EL (cell line): ENCODE data around the gene PPP1R1C.

Experiments
- DNase-seq: peaks from one replicate; pipeline ENCODE4 v3.0.0-alpha.2; 2016

The PPP1R1C gene

DNA sequence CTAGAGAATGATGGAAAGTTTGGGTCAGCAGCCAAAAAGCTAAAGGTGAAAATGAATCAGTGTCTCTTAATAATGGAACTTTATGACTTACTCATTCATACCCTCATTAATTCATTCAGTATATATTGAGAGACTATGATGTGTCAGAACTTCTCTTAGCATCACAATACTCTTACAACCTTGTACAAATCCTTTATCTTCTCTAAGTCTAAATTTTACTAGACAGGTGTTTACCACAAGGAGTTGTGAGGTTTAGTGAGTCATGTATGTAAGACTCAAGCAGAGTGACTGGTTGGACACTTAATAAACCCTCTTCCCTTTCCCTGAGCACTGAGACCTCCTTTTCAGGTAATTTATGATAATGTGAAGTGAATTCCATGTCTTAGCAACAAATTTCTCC is 129.6 kb downstream of the PPP1R1C start:
- DNase-seq, result no peak

DNA sequence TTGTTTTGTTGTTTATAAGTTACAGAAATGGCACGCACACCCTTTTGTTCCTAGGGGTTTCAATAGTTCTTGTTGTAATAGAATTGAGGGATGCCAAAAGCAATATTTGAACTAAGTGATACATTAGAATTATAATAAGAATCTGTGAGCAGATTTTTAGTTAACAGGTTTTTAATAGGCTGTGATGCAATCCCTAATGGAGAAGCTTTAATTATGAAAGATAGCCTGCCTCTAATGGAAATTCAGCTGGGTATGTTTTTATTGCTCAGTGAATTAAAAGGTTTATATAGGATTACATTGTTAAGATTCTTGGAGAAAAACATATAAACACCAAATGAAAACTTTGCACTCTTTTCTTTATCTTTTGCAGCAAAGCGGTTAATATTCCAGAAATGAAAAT is 131.1 kb downstream of the PPP1R1C start:
- no peak for DNase-seq

DNA sequence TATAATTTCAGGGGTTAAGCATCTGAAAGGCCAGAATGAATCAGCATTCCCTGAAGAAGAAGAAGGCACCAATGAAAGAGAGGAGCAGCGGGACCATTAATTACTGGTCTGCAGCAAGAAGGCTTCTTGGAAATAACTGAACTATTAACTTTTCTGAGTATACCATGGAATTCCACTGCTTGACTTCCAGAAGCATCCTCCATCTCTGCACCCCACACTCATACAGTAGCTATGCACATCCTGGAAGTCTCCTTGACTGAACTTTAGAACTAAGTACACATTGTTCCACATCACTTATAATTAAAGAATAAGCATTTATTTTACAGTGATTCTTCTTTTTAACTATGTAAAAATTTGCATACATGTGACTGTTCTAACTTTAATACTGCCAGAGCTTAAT is 131.5 kb downstream of the PPP1R1C start:
- DNase-seq, result peak; percentile 21

DNA sequence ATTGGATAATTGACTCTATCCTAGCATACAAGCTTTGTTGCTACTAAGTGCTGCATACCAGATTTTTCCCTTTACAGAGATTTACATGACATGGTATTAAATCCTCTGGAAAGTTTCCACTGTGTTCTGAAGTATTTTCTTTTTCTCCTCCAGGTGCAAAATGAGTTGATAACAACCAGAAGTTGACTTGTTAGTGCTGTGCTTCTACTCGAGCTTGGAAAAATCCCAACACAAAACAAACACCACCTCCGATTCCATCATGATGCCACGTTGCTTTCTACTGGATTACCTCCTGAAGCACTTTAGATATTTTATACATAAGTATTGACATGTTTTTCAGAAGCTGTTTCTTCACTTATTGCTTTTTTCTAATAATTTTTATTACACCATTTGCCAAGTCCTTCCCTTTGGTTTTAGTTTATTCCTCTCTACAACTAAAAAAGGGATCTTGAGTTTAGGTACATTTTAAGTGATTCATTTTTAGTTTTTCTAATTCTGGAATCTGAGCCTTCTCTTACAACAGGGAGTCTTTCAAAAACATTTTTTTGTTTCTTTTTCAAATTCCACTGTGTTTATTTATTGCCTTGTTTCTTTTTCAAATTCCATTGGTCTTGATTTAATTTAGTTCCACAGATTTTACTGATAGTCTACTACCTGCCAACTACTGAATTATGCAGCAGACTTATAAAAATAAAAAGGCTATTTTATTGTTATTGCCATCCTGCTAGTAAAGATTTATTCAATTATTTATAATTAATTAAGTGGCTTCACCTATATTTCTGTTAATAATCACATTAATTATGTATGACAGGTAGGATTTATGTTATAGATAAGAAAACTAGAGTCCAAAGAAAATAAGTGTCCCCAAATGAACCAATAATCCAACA is 143.4 kb downstream of the PPP1R1C start:
- DNase-seq, result no peak

DNA sequence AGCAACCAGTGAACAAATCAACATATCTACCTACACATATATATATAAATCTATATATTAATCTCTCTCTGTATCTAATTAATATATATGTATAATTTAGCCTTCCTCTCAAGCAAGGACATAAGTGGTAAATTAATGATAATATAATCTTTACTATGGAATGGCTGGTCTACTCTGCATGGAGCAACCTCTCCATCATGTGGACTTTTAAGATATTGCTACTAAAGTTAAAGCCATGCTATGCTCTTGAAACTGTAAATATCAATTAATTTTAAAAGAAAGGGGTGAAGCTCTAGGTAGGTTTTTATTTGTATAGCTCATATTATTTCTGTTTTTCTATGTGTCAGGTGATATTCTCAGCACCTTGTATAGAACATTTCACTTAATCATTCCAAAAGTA is 147.0 kb downstream of the PPP1R1C start:
- peak; percentile 17 for DNase-seq

DNA sequence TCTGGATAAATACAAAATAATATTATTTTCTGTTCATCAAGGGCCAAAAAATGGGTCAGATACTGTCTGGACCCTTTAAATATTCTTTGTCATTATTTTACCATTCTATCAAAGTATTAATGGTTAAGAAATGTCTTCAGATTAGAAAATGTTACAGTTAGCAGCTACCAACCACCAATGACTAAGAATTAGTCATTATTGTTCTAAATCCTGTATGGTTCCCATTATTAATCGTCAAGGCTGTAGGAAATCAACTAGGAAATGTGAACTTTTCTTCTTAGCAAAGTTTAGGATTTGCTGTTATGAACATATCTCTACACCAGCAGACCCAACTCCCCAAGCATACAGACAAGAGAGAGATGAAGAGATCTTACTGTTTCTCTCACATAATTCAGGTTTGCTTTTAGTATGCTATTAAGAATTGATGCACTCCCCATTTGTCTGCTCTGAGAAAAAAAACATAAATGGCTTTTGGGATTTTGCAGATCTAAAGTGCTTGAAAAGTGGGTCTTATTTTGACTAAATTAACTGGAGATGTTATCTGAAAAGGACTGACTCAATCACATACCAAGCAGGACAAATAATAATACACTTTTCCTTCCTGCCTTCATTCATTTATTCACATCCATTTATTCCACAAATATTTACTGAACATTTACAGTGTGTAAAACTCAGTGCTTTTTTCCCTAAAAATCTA is 147.7 kb downstream of the PPP1R1C start:
- DNase-seq, result peak; percentile 54

DNA sequence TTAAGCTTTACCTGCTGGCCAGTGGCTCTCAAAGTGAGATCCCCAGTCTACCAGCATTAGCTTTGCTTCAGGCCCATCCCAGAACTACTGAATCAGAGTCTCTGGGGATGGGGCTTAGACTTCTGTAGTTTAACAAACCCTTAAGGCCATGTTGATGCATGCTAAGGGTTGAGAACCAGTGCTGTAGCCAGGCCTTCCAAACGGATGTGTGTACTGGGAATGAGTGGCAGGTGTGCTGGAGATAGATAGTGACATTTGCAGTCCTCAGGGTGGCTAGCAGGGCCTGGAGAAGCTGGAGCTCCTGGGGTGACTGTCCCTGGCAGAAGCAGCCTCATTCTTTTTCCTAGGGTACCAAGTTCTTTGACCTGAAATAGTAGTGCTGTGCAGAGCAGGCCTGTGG is 148.5 kb downstream of the PPP1R1C start:
- no peak for DNase-seq

DNA sequence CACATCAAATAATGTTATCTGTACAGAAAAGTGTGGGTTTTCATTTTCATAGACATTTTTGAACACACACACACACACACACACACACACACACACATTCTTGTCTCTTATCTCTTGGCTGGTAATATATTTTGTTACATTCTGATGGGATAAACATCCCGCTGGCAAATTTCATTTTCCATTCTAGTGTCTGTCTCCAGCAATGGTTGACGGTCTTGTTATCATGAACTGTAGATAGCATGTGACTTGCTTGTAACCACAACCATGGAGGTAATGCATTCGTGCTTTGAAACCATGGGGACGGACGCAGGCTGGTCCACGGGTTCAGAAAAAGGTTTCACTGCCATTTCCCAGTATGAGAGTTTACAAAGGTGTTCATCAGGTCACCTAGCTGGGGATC is 156.4 kb downstream of the PPP1R1C start:
- DNase-seq, result no peak

DNA sequence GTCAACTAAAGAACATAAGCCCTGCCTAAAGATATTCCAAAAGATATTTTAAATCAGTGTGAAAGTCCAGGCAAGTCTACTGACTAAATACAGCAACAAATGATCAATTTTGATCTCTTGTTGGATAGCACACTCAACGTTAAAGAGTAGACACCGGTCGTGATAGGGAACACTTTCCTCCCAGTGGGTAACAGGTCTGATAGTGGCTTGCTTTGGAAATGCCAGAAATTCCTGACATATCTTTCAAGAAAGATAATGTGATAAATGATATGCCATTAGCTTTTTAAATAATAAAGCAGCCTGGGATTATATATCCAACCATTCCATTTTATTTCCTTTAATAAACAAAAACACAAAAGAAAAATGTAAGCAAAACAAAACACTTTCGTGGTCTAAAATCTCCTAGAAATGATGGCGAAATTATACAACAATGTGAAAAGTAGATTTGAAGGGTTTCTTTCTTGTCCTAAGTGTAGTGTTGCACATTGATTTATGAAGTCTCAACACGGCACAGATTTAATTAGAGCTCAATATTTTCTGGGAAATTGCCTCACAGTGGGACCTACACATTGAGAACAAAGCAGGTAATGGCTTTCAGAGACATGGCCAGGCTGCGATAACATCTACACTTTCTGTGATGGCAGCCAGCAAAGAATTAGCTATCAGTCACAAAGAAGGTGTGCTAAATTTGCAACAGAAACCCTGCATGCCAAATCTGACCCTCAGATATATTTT is 158.6 kb downstream of the PPP1R1C start:
- peak; percentile 53 for DNase-seq

DNA sequence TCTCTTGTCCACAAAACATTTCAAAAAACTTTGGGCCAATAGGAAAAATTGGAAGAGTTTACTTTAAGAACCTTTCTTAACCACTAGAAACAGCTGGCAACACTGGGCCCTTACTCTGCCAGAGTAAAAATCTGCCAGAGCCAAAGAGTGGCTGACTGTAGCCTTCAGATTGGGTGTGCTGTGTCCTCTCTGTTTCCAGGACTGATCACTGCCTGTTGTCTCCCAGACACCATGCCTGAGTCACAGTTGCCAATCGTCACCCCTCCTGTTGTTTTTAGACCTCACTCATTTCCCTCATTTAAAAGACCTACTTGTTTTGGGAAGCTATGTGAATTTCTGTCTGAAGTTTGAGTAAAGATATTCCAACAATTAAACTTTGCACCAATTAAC is 159.1 kb downstream of the PPP1R1C start:
- DNase-seq, result peak; percentile 35

DNA sequence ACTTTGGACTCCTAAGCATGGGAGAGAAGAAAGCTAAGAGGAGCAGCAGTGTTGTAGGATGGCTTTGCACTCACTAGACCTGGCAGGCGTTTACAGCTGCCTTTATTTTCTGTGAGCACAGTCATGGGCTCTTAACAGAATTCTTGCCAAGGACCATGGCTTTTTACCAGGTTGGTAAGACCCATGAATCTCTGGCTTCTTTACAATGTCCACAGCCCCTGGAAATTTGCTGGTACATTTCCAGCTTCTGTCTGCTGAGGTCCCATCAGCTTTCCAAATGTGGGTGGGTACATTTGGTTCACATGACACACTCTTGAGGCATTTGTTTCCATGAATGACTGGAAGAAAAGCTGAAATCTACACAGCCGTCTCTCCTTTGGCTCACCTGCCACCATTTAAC is 162.7 kb downstream of the PPP1R1C start:
- peak; percentile 44 for DNase-seq

DNA sequence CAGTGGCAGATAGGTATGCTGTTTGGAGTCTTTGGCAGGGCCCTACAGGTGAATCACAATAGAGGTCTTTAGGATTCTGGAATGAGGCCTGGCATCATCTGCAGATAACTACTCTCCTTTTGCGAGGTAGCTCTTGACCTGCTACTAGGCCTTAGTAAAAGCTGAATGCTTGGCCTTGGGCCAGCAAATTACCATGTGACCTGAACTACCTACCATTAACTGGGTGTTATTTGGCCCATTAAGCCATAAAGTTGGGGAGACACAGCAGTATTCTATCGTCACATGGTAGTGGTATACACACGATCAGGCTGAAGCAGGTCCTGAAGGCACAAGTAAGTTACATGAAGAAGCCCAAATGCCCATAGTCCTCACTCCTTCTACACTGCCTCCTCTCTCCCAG is 178.2 kb downstream of the PPP1R1C start:
- DNase-seq, result no peak

DNA sequence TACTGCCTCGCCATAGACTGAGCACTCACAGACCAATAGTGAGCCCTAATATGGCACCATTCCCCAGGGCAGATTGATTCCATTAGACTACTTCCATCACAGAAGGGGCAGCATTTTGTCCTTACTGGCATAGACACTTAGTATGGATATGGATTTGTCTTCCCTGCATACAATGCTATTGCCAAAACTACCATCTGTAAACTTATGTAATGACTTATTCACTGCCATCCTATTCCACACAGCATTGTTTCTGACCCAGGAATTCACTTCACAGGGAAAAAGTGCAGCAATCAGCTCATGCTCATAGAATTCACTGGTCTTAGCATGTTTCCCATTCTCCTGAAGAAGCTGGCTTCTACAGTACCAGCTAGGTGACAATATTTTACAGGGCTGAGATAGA is 179.0 kb downstream of the PPP1R1C start:
- DNase-seq, result no peak

DNA sequence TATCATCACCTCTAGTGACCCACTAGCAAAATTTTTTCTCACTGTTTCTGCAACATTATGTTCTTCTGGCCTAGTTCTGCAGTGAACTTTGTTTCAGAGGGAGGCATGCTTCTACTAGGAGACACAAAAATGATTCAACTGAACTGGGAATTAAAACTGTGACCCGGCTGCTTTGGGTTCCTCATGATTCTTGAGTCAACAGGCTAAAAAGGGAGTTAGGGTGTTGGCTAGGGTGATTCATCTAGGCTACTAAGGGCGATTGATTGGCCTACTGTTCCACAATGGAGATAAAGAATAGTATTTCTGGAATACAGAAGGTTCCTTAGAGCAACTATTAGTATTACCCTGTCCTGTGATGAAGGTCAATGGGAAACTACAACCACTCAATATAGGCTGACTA is 179.5 kb downstream of the PPP1R1C start:
- DNase-seq, result no peak

DNA sequence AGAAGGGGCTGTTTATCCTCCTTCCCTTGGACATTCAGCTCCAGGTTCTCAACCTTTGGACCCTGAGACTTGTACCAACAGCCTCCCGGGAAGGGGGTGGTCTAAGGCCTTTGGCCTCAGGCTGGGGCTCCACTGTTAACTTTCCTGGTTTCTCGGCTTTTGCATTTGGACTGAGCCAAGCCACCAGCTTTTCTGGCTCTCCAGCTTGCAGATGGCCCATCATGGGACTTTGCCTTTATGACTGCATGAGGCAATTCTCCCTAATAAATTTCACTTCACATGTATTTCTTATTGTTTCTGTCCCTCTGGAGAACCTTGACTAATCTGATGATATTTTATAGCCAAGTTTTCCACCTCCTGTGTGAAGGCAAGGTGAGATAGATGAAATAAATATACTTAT is 180.8 kb downstream of the PPP1R1C start:
- DNase-seq, result no peak

DNA sequence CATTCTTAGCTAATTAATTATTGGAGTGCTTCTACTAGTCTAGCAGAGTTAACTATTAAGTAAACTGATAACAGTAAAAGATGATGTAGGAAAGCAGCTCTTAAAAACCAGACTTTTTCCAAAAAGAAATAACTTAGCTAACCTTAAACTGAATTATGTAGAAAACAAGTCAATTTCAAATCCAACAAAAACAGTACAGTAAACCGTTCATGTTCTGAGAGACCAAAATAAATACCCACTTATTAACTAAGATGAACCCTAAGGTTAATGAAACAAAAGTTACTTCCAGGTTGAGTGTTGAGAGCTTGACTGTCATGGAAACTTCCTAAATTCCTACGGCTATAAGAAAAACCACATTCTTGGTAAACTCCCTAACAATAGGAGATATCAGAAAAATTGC is 181.2 kb downstream of the PPP1R1C start:
- DNase-seq, result no peak
